ENCODE results near the gene EFCAB6. TPM values are rescaled to one million over a fixed set of nuclear protein-coding genes. Genes with fewer than 3 reads are reported as not detected.

Gene EFCAB6
- total RNA-seq = 1 to 10 TPM; 1.1 to 3.8 (median 2.7) TPM

GRCh38 chr22:43812149-43812842 lies at the start of gene EFCAB6:
Gene EFCAB6, minus strand, starts transcription at chr22:43812305. Its CDS starts 29,987 bp downstream, at chr22:43782318.
- H3K4me3 ChIP-seq = peak within 1 kb of the TSS; percentile 78 to 81
- H3K36me3 ChIP-seq = peaks cover 0 to 7% of the 10 kb centered on the region in 2 donors
- H3K27me3 ChIP-seq = no peaks in the 10 kb centered on the region
- peak; percentile 70 for TF ChIP-seq POLR2AphosphoS5 (IDR thresholded peaks at IDR 0.05)
- no peak for TF ChIP-seq EP300 (IDR thresholded peaks at IDR 0.05)
- peak; percentile 47 to 56 for TF ChIP-seq POLR2A (IDR thresholded peaks at IDR 0.05)
- TF ChIP-seq CTCF (IDR thresholded peaks at IDR 0.05) = no peak
- H3K9me3 ChIP-seq = no peaks in the 10 kb centered on the region
- peak within 1 kb of the TSS in 3 of 4 donors; percentile 81 to 91 (median 83) for H3K27ac ChIP-seq
- peak; percentile 97 for ATAC-seq
- H3K4me1 ChIP-seq = peaks cover 0 to 21% (median 11%) of the 10 kb centered on the region in 3 donors
- WGBS, 2 donors (ENCODE audit: low coverage in 1 of 2) = 2 to 3% methylated on average over 6 to 8 of the region's 55 CpGs

GRCh38 chr22:43861529-43861928 lies 49.4 kb upstream of the EFCAB6 start:
- peaks cover 0 to 16% (median 0%) of the 10 kb centered on the region in 3 donors for H3K9me3 ChIP-seq
- H3K27ac ChIP-seq = no peak overlapping the region
- H3K4me3 ChIP-seq = peak overlapping the region in 1 of 2 donors; percentile 39
- peaks cover 90% of the 10 kb centered on the region for H3K27me3 ChIP-seq
- TF ChIP-seq POLR2AphosphoS5 (IDR thresholded peaks at IDR 0.05) (no peak), CTCF (IDR thresholded peaks at IDR 0.05) (no peak), EP300 (IDR thresholded peaks at IDR 0.05) (no peak), POLR2A (IDR thresholded peaks at IDR 0.05) (no peak)
- peaks cover 0 to 10% (median 0%) of the 10 kb centered on the region in 3 donors for H3K4me1 ChIP-seq
- H3K36me3 ChIP-seq = no peaks in the 10 kb centered on the region
- WGBS, 2 donors (ENCODE audit: low coverage in 1 of 2) = 80% methylated on average over 1 of the region's 9 CpGs; no CpG with 5 or more reads in 1 of the 2 donors
- no peak for ATAC-seq

GRCh38 chr22:43860831-43861230 lies 48.7 kb upstream of the EFCAB6 start:
- Histone ChIP-seq H3K27me3 (peaks cover 83% of the 10 kb centered on the region), H3K36me3 (no peaks in the 10 kb centered on the region), H3K4me3 (no peak overlapping the region), H3K27ac (no peak overlapping the region), H3K9me3 (peaks cover 0 to 22% (median 0%) of the 10 kb centered on the region in 3 donors), H3K4me1 (peaks cover 0 to 10% (median 0%) of the 10 kb centered on the region in 3 donors)
- TF ChIP-seq EP300 (IDR thresholded peaks at IDR 0.05) = no peak
- no peak for TF ChIP-seq POLR2AphosphoS5 (IDR thresholded peaks at IDR 0.05)
- no peak for TF ChIP-seq CTCF (IDR thresholded peaks at IDR 0.05)
- no peak for TF ChIP-seq POLR2A (IDR thresholded peaks at IDR 0.05)
- ATAC-seq = no peak
- 57 to 88% methylated on average over 2 to 12 of the region's 12 CpGs for WGBS, 2 donors (ENCODE audit: low coverage in 1 of 2)

- TF ChIP-seq EP300 (IDR thresholded peaks at IDR 0.05) = no peak
- no peak for TF ChIP-seq POLR2A (IDR thresholded peaks at IDR 0.05)
- no peak for TF ChIP-seq POLR2AphosphoS5 (IDR thresholded peaks at IDR 0.05)
- TF ChIP-seq CTCF (IDR thresholded peaks at IDR 0.05) = no peak
- no peak overlapping the region for H3K4me3 ChIP-seq
- no peaks in the 10 kb centered on the region for H3K36me3 ChIP-seq
- H3K27ac ChIP-seq = no peak overlapping the region
- peaks cover 0 to 29% (median 0%) of the 10 kb centered on the region in 3 donors for H3K9me3 ChIP-seq
- ATAC-seq = no peak
- H3K27me3 ChIP-seq = peaks cover 79% of the 10 kb centered on the region
- peaks cover 0 to 10% (median 0%) of the 10 kb centered on the region in 3 donors for H3K4me1 ChIP-seq
- WGBS, 2 donors (ENCODE audit: low coverage in 1 of 2) = 93 to 100% methylated on average over 3 to 6 of the region's 11 CpGs
These were observed 48.0 kb upstream of the EFCAB6 start for GRCh38 chr22:43860126-43860525.

GRCh38 chr22:43859621-43860020 lies 47.5 kb upstream of the EFCAB6 start:
- TF ChIP-seq EP300 (IDR thresholded peaks at IDR 0.05) (no peak), POLR2A (IDR thresholded peaks at IDR 0.05) (no peak), CTCF (IDR thresholded peaks at IDR 0.05) (no peak), POLR2AphosphoS5 (IDR thresholded peaks at IDR 0.05) (no peak)
- no peak overlapping the region for H3K27ac ChIP-seq
- peaks cover 0 to 10% (median 0%) of the 10 kb centered on the region in 3 donors for H3K4me1 ChIP-seq
- WGBS, 2 donors (ENCODE audit: low coverage in 1 of 2) = 81 to 92% methylated on average over 8 of the region's 14 CpGs
- peaks cover 78% of the 10 kb centered on the region for H3K27me3 ChIP-seq
- ATAC-seq = no peak
- no peaks in the 10 kb centered on the region for H3K36me3 ChIP-seq
- no peak overlapping the region for H3K4me3 ChIP-seq
- peaks cover 0 to 29% (median 0%) of the 10 kb centered on the region in 3 donors for H3K9me3 ChIP-seq

Measured in gastroesophageal sphincter (tissue), 4 donors.